T-cell (primary cell): ENCODE data around the gene UBE2H. TPM values are rescaled to one million over a fixed set of nuclear protein-coding genes. Genes with fewer than 3 reads are reported as not detected.

Experiments
- ATAC-seq, 4 experiments: fragments of 200-7000 bp in 3 of 4; fragments of 150-1000 bp in 1 of 4; cut with Tn5 transposase; replicated peaks in 1 of 4; 1 replicate in 3 of 4; 2 replicates in 1 of 4; pipeline ENCODE4 v1.10.0; 2021; ENCODE audit warnings: moderate library complexity in 3 of 4, mild to moderate bottlenecking in 2 of 4, moderate number of reproducible peaks in 1 of 4
- CTCF ChIA-PET, 2 donors: fragments of 300-600 bp; sonication (Branson Sonifier 250); formaldehyde crosslinking; loops; one replicate each; lab custom pipeline; 2022; ENCODE audit warnings: antibody characterized with exemption in 2 of 2; lab: Charles Lee
- POLR2A ChIA-PET, 2 donors: fragments of 300-600 bp; sonication (Branson Sonifier 250); formaldehyde crosslinking; loops; one replicate each; lab custom pipeline; 2022; ENCODE audit warnings: antibody characterized with exemption in 2 of 2; lab: Charles Lee
- DNase-seq, 35 experiments: peaks; one replicate each; pipeline versions ENCODE4 v3.0.0 to v3.0.0-alpha.2; 2013 to 2023
- H3K27ac ChIP-seq: one replicate; pipeline ENCODE4 v1.5.1; 2013; ENCODE audit warnings: low read length
- H3K27me3 ChIP-seq, 2 experiments: replicated peaks in 1 of 2; 1 replicate in 1 of 2; 2 replicates in 1 of 2; pipeline versions ENCODE4 v1.6.1 to v1.7.0; 2013; ENCODE audit warnings: low read length in 1 of 2, mixed read lengths in 1 of 2; ENCODE audit not compliant: control insufficient read depth in 2 of 2, insufficient read depth in 2 of 2; ENCODE audit errors: extremely low read depth in 1 of 2
- H3K36me3 ChIP-seq, 2 donors: 1 replicate in 1 of 2; 2 replicates in 1 of 2; pipeline versions ENCODE4 v1.6.1 to v1.7.0; 2013; ENCODE audit warnings: low read length in 1 of 2; ENCODE audit not compliant: control insufficient read depth in 2 of 2, insufficient read depth in 1 of 2; ENCODE audit errors: extremely low read depth in 1 of 2
- H3K4me1 ChIP-seq, 2 experiments: 1 replicate in 1 of 2; 2 replicates in 1 of 2; pipeline versions ENCODE4 v1.6.1 to v1.7.0; 2013; ENCODE audit warnings: low read length in 2 of 2, mixed read lengths in 1 of 2; ENCODE audit not compliant: insufficient read depth in 2 of 2, control insufficient read depth in 1 of 2; ENCODE audit errors: extremely low read depth in 1 of 2
- H3K4me3 ChIP-seq, 2 donors: 1 replicate in 1 of 2; 2 replicates in 1 of 2; pipeline versions ENCODE4 v1.5.1 to v1.7.0; 2013; ENCODE audit warnings: mild to moderate bottlenecking in 2 of 2, low read length in 1 of 2, moderate library complexity in 1 of 2; ENCODE audit not compliant: control insufficient read depth in 1 of 2; ENCODE audit errors: extremely low read depth in 1 of 2
- H3K9me3 ChIP-seq: 2 replicates; pipeline ENCODE4 v1.7.0; 2013
- H3K27ac Mint-ChIP-seq, 2 donors: one replicate each; pipeline ENCODE4 v1.8.0; 2020 to 2021; ENCODE audit warnings: mild to moderate bottlenecking in 2 of 2, mixed read lengths in 2 of 2
- H3K27me3 Mint-ChIP-seq, 2 donors: one replicate each; pipeline ENCODE4 v1.8.0; 2021 to 2022; ENCODE audit warnings: mixed read lengths in 2 of 2
- H3K36me3 Mint-ChIP-seq: one replicate; pipeline ENCODE4 v1.8.0; 2021; ENCODE audit warnings: mixed read lengths
- H3K4me1 Mint-ChIP-seq, 3 donors: one replicate each; pipeline ENCODE4 v1.8.0; 2020 to 2022; ENCODE audit warnings: mixed read lengths in 3 of 3, mild to moderate bottlenecking in 1 of 3
- H3K4me3 Mint-ChIP-seq, 3 donors: one replicate each; pipeline ENCODE4 v1.8.0; 2020 to 2022; ENCODE audit warnings: mild to moderate bottlenecking in 3 of 3, mixed read lengths in 3 of 3, moderate library complexity in 3 of 3
- H3K9me3 Mint-ChIP-seq, 3 donors: one replicate each; pipeline ENCODE4 v1.8.0; 2020 to 2022; ENCODE audit warnings: mixed read lengths in 3 of 3
- WGBS: methylation state at CpG from one replicate; pipeline ENCODE4 v1.1.5; 2013; ENCODE audit warnings: missing lambda C conversion rate; ENCODE audit not compliant: insufficient coverage; 5-methylcytosine and 5-hydroxymethylcytosine counted together
- total RNA-seq, 35 experiments: library from RNA in 6 of 35; stranded (reverse) in 6 of 35; fragments of 120-200 nt in 1 of 35; gene quantifications; one replicate each; pipeline versions ENCODE4 v1.2.1 to v1.2.4 and lab custom pipeline; 2013 to 2026

The UBE2H gene
- total RNA-seq, 5 donors from 2014 or later (not counting 1 experiment from before 2014, with no cell fraction given) = 37.5 to 63.8 (median 50.1) TPM

GRCh38 chr7:129793506-129794310, 159.1 kb downstream of the UBE2H start:
- no peak overlapping the region for H3K4me3 Mint-ChIP-seq
- no peaks in the 10 kb centered on the region for H3K4me1 ChIP-seq
- H3K27ac Mint-ChIP-seq = no peak overlapping the region
- DNase-seq (no peak), ATAC-seq (no peak)
- WGBS = 74% methylated on average over 4 of the region's 9 CpGs
- H3K9me3 ChIP-seq = no peaks in the 10 kb centered on the region
- no peaks in the 10 kb centered on the region for H3K36me3 ChIP-seq
- H3K36me3 Mint-ChIP-seq = no peaks in the 10 kb centered on the region
- peaks cover 6 to 31% of the 10 kb centered on the region in 2 experiments for H3K27me3 ChIP-seq
- CTCF ChIA-PET = interaction anchor here in 1 of 2 donors (0.6 kb wide), 1 partner anchor 574 kb away, joined by 4 read pairs; no protein-coding TSS in a partner anchor
- H3K4me3 ChIP-seq = no peak overlapping the region
- H3K27ac ChIP-seq = no peak overlapping the region
- H3K27me3 Mint-ChIP-seq = peaks cover 12 to 18% of the 10 kb centered on the region in 2 donors
- POLR2A ChIA-PET = interaction anchor here in 1 of 2 donors (0.6 kb wide), 1 partner anchor 32 kb away, joined by 3 read pairs; no protein-coding TSS in a partner anchor
- H3K4me1 Mint-ChIP-seq = no peaks in the 10 kb centered on the region
- H3K9me3 Mint-ChIP-seq = no peaks in the 10 kb centered on the region

- H3K9me3 ChIP-seq = no peaks in the 10 kb centered on the region
- H3K27me3 ChIP-seq = peaks cover 6 to 36% of the 10 kb centered on the region in 2 experiments
- Mint-ChIP-seq H3K4me3 (no peak overlapping the region), H3K36me3 (no peaks in the 10 kb centered on the region), H3K27me3 (peaks cover 13 to 21% of the 10 kb centered on the region in 2 donors), H3K27ac (no peak overlapping the region), H3K9me3 (no peaks in the 10 kb centered on the region), H3K4me1 (no peaks in the 10 kb centered on the region)
- ChIA-PET POLR2A (interaction anchor here in 1 of 2 donors (0.6 kb wide), 1 partner anchor 12 kb away, joined by 4 read pairs; no protein-coding TSS in a partner anchor), CTCF (no interaction called here)
- H3K4me1 ChIP-seq = no peaks in the 10 kb centered on the region
- no peaks in the 10 kb centered on the region for H3K36me3 ChIP-seq
- no peak overlapping the region for H3K27ac ChIP-seq
- no peak for DNase-seq
- no peak overlapping the region for H3K4me3 ChIP-seq
- 58% methylated on average over 5 of the region's 9 CpGs for WGBS
- no peak for ATAC-seq
Observed at GRCh38 chr7:129792721-129793120, 160.0 kb downstream of the UBE2H start.

GRCh38 chr7:129790136-129790535, 162.6 kb downstream of the UBE2H start:
- Histone ChIP-seq H3K9me3 (no peaks in the 10 kb centered on the region), H3K4me1 (peaks cover 4 to 11% of the 10 kb centered on the region in 2 experiments), H3K36me3 (no peaks in the 10 kb centered on the region), H3K27ac (no peak overlapping the region), H3K27me3 (peaks cover 16 to 59% of the 10 kb centered on the region in 2 experiments), H3K4me3 (no peak overlapping the region)
- 77% methylated on average over 4 of the region's 6 CpGs for WGBS
- Mint-ChIP-seq H3K9me3 (no peaks in the 10 kb centered on the region), H3K4me1 (peaks cover 11 to 16% (median 12%) of the 10 kb centered on the region in 3 donors), H3K4me3 (no peak overlapping the region), H3K27ac (no peak overlapping the region), H3K27me3 (peaks cover 38 to 46% of the 10 kb centered on the region in 2 donors), H3K36me3 (no peaks in the 10 kb centered on the region)
- CTCF ChIA-PET = no interaction called here
- DNase-seq = no peak
- ATAC-seq = no peak
- POLR2A ChIA-PET = interaction anchor here in 1 of 2 donors (0.6 kb wide), 1 partner anchor 64 kb away, joined by 7 read pairs; no protein-coding TSS in a partner anchor

GRCh38 chr7:129789652-129790051, 163.1 kb downstream of the UBE2H start:
- DNase-seq (no peak), ATAC-seq (no peak)
- Mint-ChIP-seq H3K36me3 (no peaks in the 10 kb centered on the region), H3K27ac (no peak overlapping the region), H3K9me3 (no peaks in the 10 kb centered on the region), H3K4me3 (no peak overlapping the region), H3K4me1 (peaks cover 14 to 21% (median 17%) of the 10 kb centered on the region in 3 donors), H3K27me3 (peaks cover 39 to 51% of the 10 kb centered on the region in 2 donors)
- ChIA-PET POLR2A (interaction anchor here in 1 of 2 donors (0.6 kb wide), 1 partner anchor 63 kb away, joined by 7 read pairs; no protein-coding TSS in a partner anchor), CTCF (no interaction called here)
- no peak overlapping the region for H3K27ac ChIP-seq
- H3K4me1 ChIP-seq = peaks cover 4 to 16% of the 10 kb centered on the region in 2 experiments
- H3K9me3 ChIP-seq = no peaks in the 10 kb centered on the region
- H3K36me3 ChIP-seq = no peaks in the 10 kb centered on the region
- H3K27me3 ChIP-seq = peaks cover 17 to 61% of the 10 kb centered on the region in 2 experiments
- no peak overlapping the region for H3K4me3 ChIP-seq
- WGBS = 50% methylated on average over 1 of the region's 1 CpG

GRCh38 chr7:129789000-129789399, 163.8 kb downstream of the UBE2H start:
- Mint-ChIP-seq H3K4me3 (no peak overlapping the region), H3K27me3 (peaks cover 39 to 56% of the 10 kb centered on the region in 2 donors), H3K27ac (no peak overlapping the region), H3K9me3 (no peaks in the 10 kb centered on the region), H3K4me1 (peaks cover 14 to 23% (median 19%) of the 10 kb centered on the region in 3 donors), H3K36me3 (no peaks in the 10 kb centered on the region)
- Histone ChIP-seq H3K36me3 (no peaks in the 10 kb centered on the region), H3K4me1 (peaks cover 4 to 22% of the 10 kb centered on the region in 2 experiments), H3K9me3 (no peaks in the 10 kb centered on the region), H3K4me3 (no peak overlapping the region), H3K27me3 (peaks cover 17 to 68% of the 10 kb centered on the region in 2 experiments), H3K27ac (no peak overlapping the region)
- ChIA-PET POLR2A (no interaction called here), CTCF (no interaction called here)
- 98% methylated on average over 4 of the region's 6 CpGs for WGBS
- DNase-seq (no peak), ATAC-seq (no peak)

GRCh38 chr7:129786825-129787563, 165.8 kb downstream of the UBE2H start:
- ChIA-PET CTCF (no interaction called here), POLR2A (interaction anchor here in 1 of 2 donors (0.6 kb wide), 1 partner anchor 1774 kb away, joined by 3 read pairs; no protein-coding TSS in a partner anchor)
- no peak overlapping the region for H3K27ac ChIP-seq
- Mint-ChIP-seq H3K27me3 (peaks cover 54 to 74% of the 10 kb centered on the region in 2 donors), H3K4me1 (peaks cover 31 to 41% (median 36%) of the 10 kb centered on the region in 3 donors), H3K4me3 (peak overlapping the region in 1 of 3 donors; percentile 86), H3K27ac (no peak overlapping the region), H3K36me3 (no peaks in the 10 kb centered on the region), H3K9me3 (no peaks in the 10 kb centered on the region)
- peaks cover 28 to 81% of the 10 kb centered on the region in 2 experiments for H3K27me3 ChIP-seq
- H3K4me3 ChIP-seq = no peak overlapping the region
- no peaks in the 10 kb centered on the region for H3K36me3 ChIP-seq
- 54% methylated on average over 12 of the region's 13 CpGs for WGBS
- DNase-seq (no peak), ATAC-seq (no peak)
- no peaks in the 10 kb centered on the region for H3K9me3 ChIP-seq
- peaks cover 16 to 41% of the 10 kb centered on the region in 2 experiments for H3K4me1 ChIP-seq
